Left hindlimb (tissue), 1 donor: Measurements from ENCODE around the gene PIGV.
"Not testable (repeated sequence)": the region's sequence is repeated elsewhere in the genome, so short reads cannot be mapped to it uniquely, and the experiment has no call there.

Experiments used
- DNase-seq: peaks from one replicate; pipeline ENCODE4 v3.0.0-alpha.2; 2018

Gene PIGV

GRCh38 chr1:26799479-26800142 lies 11.9 kb downstream of the PIGV start:
- peak; percentile 79 for DNase-seq

- DNase-seq: not testable (repeated sequence)
Measured at GRCh38 chr1:26803932-26804331, 16.2 kb downstream of the PIGV start.

DNA sequence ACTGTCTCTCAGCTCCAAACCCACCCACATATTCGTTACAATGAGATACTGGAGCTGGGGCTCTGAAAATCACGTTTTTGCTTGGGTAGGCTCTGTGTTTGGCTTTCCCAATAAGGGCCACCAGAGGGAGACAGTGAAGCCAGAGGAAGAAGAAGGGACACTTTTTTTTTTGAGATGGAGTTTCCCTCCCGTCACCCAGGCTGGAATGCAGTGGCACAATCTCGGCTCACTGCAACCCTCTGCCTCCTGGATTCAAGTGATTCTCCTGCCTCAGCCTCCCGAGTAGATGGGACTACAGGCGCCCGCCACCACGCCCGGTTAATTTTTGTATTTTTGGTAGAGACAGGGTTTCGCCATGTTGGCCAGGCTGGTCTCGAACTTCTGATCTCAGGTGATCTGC lies 22.4 kb downstream of the PIGV start:
- not testable (repeated sequence) for DNase-seq

DNA sequence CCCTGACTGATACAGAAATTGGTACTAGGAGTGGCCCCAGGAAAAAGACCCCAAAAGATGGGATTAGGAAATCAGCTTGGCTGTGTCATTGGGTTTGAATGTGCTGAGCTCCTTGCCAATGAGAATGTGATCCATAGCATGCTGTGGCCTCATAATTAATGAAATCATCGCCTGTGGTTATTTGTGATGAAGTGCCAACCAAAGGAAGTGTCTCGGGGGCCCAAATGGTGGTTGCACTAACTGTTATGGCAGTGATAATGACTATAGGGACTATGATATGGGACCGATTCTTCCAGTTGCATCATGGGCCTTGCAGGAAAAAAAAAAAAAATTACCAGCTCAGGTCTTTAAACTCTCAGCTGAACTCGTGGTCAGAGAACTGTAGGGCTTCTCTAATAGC lies 23.3 kb downstream of the PIGV start:
- DNase-seq: no peak

DNA sequence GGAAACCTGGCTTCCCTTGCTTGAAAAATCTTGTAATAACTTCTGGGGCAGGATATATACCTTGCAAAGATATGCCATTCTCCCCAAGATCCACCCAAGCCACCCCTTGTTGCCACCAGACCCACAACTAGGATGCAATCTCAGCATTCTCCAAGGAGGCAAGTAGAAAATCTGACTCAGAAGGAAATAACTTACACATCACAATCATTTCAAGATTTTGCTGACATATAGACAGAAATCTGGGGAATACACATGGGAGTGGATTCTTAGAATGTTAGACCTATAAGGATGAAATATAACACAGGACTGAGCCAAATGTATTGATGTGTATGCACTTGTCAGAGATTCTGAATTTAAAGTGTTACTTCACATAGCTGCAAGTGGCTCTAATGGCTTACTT lies 24.0 kb downstream of the PIGV start:
- DNase-seq: no peak

DNA sequence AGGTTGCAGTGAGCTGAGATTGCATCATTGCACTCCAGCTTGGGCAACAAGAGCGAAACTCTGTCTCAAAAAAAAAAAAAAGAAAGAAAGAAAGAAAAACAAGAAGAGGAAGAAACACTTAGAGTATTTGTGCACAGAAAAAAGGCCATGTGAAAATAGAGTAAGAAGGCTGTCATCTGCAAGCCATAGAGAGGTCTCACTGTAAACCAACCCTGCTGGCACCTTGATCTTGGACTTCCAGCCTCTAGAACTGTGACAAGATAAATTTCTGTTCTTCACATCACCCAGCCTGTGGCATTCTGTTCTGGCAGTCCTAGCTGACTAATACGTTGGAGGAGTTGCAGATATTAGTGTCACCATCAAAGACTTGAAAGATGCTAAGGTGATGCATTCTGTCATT lies 26.6 kb downstream of the PIGV start:
- no peak for DNase-seq

- no peak for DNase-seq
Measured at GRCh38 chr1:26814893-26815292, 27.1 kb downstream of the PIGV start.

DNA sequence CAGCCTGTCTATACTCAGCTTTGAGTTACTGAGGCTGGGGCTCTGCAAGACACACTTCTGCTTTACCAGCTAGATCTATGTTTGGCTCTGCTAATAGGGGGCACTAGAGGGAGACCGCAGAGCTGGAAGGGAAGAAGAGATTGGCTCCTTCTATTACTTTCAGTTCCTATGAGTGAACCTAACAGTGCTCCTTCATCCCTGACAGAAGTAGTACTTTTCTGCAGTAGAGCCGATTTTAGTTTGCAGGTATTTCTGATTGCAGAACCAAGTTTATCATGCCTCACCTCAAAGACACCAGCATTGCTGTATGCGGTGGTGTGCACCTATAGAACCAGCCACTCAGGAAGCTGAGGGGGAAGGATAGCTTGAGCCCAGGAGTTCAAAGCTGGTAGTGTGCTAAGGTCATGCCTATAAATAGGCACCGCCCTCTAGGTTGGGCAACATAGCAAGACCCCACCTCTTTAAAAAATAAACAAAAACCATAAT lies 33.1 kb downstream of the PIGV start:
- DNase-seq: no peak

GRCh38 chr1:26822737-26823395 lies 35.1 kb downstream of the PIGV start:
- no peak for DNase-seq

GRCh38 chr1:26824731-26825130 lies 37.0 kb downstream of the PIGV start:
- DNase-seq: no peak

- DNase-seq: peak; percentile 80
Measured at GRCh38 chr1:26826261-26827105, 38.7 kb downstream of the PIGV start, which contains the start of gene ZDHHC18. ZDHHC18 (plus strand) TSS chr1:26826688; CDS start chr1:26826805, 117 bp downstream.

- DNase-seq: no peak
Measured at GRCh38 chr1:26827106-26827604, 39.4 kb downstream of the PIGV start.

DNA sequence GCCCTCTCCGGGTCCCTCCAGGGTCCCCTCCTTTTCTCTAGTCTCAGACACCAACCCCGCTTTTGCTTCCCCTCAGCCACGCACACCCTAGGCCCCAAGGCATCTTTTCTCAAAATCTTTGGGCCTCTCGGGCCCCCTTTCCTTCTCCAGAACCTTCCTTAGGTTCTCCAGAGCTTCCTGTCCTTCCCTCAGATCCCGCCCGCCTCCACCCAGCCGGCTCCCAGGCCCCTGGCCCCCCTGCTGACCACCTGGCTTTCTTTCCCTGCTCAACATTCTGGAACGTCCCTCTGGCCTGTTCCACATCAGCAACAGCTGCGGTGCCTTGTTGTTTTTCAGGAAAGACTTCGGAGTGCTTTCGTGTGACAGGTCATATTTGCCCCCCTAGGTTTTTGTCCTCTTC lies 39.9 kb downstream of the PIGV start:
- DNase-seq: no peak

DNA sequence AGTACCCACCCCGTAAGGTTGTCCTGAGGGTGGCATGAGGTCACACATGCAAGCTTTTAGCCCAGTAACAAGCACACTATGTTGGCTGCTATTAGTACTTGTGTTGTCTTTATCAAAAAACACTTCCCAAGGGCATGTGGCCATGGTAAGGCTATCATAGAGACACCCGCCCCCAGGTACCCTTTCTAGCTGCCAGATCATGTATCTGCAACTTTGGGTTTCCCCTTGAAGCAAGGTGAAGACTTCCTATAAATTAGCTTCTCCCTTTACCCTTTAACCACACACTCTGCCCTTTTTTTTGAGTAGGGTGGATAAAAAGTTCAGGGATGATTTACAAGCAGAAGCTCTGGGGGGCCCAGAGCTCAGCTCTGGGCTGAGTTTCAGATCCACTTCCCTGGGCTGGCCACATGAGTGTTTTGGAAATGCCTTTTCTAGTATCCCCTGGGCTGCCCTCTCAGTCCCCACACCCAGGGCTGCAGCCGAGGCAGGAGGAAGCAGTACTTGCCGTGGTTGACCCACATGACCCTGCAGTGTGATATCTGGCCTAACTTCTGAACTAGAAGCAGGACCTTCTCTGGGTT lies 40.8 kb downstream of the PIGV start:
- DNase-seq: no peak

DNA sequence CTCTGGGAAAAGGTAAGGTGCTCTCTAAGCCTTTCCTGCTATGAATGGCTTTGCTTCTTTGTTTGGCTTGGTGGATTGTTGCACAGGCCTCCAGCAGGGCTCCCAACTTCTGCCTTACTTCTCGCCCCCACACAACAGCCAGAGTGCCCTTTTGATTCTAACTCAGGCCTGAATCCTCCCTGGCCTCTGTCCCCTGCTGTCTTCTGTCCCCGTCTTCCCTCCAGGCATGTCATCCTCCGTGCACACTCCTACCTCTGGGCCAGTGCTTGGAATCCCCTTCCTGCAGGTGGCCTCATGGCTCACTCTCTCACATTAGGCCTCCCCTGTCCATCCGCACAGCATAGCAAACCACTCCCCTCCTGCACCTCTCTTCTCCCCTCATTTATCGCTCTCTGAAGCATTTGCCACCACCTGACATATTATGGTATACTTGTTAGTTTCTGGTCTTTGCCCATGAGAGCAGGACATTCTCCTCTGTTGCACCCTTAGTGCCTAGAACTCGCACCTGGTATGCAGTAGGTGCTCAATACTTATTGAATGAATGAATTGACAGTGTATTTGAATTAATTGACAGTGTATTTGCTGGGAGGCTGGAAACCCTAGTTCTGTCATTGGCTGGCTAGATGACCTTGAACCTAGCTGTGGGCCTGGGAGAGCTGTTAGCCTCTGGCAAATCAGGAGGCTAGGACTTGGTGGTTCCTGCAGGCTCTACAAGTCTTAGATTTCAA lies 41.6 kb downstream of the PIGV start:
- no peak for DNase-seq

GRCh38 chr1:26831059-26831458 lies 43.3 kb downstream of the PIGV start:
- DNase-seq: no peak

DNA sequence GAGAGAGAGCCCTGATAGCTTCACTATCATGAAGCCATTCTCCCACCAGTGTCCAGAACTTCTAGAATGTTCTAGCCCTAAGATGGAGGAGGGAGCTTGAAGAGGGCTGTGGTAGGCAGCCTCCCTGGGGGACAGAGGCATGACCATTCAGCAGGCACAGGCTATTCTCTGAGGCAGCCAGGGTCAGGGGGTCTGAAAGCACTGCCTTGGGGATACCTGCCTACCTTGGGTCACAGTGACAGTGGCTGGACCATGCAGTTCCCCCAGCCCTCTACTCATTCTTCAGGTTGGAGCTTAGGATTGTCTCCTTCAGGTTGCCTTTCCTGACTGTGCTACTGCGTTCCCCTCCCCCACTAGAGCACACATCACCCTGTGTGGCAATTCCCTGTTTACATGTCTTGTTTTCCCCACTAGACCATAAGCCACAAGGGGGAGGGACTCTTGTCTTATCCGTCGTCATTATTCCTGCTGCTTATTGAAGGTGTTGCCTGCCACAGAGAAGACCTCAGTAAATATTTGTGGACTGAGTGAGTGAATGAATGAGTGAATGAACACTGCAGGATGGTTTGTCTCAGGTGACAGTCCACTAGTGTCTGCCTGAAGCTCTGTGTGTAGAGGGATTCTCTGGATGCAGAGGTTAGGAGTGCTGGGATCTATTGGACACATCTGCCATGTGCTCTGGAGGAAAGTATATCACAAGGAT lies 43.9 kb downstream of the PIGV start:
- DNase-seq: no peak

- DNase-seq: no peak
Measured at GRCh38 chr1:26832249-26832960, 44.7 kb downstream of the PIGV start.

GRCh38 chr1:26833432-26834405 lies 46.0 kb downstream of the PIGV start:
- no peak for DNase-seq

- not testable (repeated sequence) for DNase-seq
Measured at GRCh38 chr1:26837665-26838064, 49.9 kb downstream of the PIGV start.
